Chondrocyte (in vitro differentiated cells): ENCODE data around the gene NINJ1. TPM values are rescaled to one million over a fixed set of nuclear protein-coding genes. Genes with fewer than 3 reads are reported as not detected.

ENCODE experiments used
- DNase-seq: peaks from one replicate; pipeline ENCODE4 v3.0.0; 2021; ENCODE audit warnings: mixed read lengths, low spot score
- H3K27ac Mint-ChIP-seq: one replicate; pipeline ENCODE4 v1.8.0; 2021; ENCODE audit warnings: mild to moderate bottlenecking, moderate library complexity, mixed read lengths; ENCODE audit not compliant: unreplicated experiment
- H3K27me3 Mint-ChIP-seq: 2 replicates; pipeline ENCODE4 v1.8.0; 2021; ENCODE audit warnings: low read depth, mixed read lengths
- H3K36me3 Mint-ChIP-seq: 2 replicates; pipeline ENCODE4 v1.8.0; 2021; ENCODE audit warnings: low read depth, mixed read lengths
- H3K4me1 Mint-ChIP-seq: 2 replicates; pipeline ENCODE4 v1.8.0; 2021; ENCODE audit warnings: low read depth, mild to moderate bottlenecking, mixed read lengths
- H3K4me3 Mint-ChIP-seq: one replicate; pipeline ENCODE4 v1.8.0; 2021; ENCODE audit warnings: mild to moderate bottlenecking, moderate library complexity, mixed read lengths; ENCODE audit not compliant: unreplicated experiment
- H3K9me3 Mint-ChIP-seq: 2 replicates; pipeline ENCODE4 v1.8.0; 2021; ENCODE audit warnings: low read depth, mixed read lengths
- total RNA-seq: library from RNA; stranded (reverse); gene quantifications from 3 replicates; pipeline ENCODE4 v1.2.1, GENCODE V29; 2021
- TF ChIP-seq, protein P1 (sequence below): fragments of 200-600 bp; sonication (generic); IDR thresholded peaks from 2 replicates; pipeline ENCODE4 v1.5.0; 2021; ENCODE audit warnings: antibody characterized with exemption, mild to moderate bottlenecking, moderate library complexity

Gene NINJ1
- total RNA-seq, 1 donor from 2014 or later, result 33.6 TPM

DNA sequence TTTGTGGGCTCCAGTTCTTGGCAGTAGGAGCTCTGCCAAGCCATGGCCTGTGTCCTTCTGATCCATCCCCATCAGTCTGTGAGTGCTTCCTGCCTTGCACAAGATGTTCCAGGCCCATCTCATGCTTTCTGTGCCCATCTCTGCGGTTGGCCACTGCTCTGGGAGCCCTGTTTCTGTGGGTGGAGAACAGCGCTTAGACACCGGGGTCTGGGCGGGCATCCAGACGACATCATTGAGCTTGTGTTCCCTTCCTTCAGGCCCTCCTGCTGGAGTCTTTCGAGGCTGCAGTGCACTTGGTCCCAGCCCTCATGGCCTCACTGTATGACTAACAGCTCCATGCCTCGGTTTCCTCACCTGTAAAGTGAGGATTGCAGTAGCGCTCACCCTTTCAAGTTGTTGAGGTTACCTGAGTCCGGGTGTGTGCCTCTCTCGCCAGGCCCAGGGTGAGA, 52.9 kb downstream of the NINJ1 start:
- Mint-ChIP-seq H3K9me3 (peaks cover 4% of the 10 kb centered on the region), H3K4me1 (no peaks in the 10 kb centered on the region), H3K36me3 (no peaks in the 10 kb centered on the region), H3K27me3 (no peaks in the 10 kb centered on the region), H3K27ac (no peak overlapping the region), H3K4me3 (no peak overlapping the region)
- peak; percentile 55 for DNase-seq
- TF ChIP-seq, protein P1, sequence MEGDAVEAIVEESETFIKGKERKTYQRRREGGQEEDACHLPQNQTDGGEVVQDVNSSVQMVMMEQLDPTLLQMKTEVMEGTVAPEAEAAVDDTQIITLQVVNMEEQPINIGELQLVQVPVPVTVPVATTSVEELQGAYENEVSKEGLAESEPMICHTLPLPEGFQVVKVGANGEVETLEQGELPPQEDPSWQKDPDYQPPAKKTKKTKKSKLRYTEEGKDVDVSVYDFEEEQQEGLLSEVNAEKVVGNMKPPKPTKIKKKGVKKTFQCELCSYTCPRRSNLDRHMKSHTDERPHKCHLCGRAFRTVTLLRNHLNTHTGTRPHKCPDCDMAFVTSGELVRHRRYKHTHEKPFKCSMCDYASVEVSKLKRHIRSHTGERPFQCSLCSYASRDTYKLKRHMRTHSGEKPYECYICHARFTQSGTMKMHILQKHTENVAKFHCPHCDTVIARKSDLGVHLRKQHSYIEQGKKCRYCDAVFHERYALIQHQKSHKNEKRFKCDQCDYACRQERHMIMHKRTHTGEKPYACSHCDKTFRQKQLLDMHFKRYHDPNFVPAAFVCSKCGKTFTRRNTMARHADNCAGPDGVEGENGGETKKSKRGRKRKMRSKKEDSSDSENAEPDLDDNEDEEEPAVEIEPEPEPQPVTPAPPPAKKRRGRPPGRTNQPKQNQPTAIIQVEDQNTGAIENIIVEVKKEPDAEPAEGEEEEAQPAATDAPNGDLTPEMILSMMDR, result no peak

DNA sequence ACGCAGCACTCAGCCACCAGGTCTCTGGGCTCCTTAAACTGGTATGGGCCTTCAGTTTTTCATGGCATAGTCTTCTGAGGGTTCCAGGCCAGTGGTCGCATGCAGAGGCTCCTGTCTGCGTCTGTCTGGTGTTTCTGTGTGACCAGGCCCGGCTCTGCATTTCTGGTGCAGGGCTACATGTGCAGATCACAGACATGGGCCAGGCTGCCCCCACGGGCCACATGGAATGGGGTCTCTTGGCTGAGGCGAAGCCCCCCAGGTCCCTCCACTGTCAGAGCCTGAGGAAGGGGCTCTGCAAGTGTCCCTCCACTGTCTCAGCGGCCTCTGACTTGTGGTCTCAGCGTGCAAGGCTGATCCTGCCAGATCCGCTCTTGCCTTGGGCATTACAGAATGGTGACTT, 53.6 kb downstream of the NINJ1 start:
- Mint-ChIP-seq H3K4me1 (no peaks in the 10 kb centered on the region), H3K27me3 (no peaks in the 10 kb centered on the region), H3K9me3 (no peaks in the 10 kb centered on the region), H3K27ac (no peak overlapping the region), H3K36me3 (no peaks in the 10 kb centered on the region), H3K4me3 (no peak overlapping the region)
- DNase-seq, result peak; percentile 53
- TF ChIP-seq, protein P1, result no peak

DNA sequence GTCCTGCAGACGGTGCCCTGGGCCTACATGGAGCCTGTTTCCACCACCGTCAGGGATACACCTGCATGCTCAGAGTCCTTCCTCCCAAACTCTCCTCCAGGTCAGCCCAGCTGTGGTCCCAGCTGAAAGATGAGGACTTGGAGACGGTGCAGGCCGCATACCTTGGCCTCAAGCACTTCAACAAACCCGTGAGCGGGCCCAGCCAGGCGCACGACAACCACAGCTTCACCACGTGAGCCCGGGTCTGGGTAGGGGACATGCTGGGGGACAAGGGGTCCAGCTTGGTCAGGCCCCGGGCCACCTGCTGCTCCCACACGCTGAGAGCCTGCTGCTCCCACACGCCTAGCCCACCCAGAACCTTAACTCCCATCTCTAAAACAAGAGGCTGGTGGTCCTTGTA, 54.7 kb downstream of the NINJ1 start:
- H3K36me3 Mint-ChIP-seq, result no peaks in the 10 kb centered on the region
- no peak overlapping the region for H3K27ac Mint-ChIP-seq
- no peaks in the 10 kb centered on the region for H3K9me3 Mint-ChIP-seq
- H3K4me3 Mint-ChIP-seq, result no peak overlapping the region
- DNase-seq, result peak; percentile 86
- TF ChIP-seq, protein P1, result no peak
- H3K27me3 Mint-ChIP-seq, result no peaks in the 10 kb centered on the region
- no peaks in the 10 kb centered on the region for H3K4me1 Mint-ChIP-seq

DNA sequence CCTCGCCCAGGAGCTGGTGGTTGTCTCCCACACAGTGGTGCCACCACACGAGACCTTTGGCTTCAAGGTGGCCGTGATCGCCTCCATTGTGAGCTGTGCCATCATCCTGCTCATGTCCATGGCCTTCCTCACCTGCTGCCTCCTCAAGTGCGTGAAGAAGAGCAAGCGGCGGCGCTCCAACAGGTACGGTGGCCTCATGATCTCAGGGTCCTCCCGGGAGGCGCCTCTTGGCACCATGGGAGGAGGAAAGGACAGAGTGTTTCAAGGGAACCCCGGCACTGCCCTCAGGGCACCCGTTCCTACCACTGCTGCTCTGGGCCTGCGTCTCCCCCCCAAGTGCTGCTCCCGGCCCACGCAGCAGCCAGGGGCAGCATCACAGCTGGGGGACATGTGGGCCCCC, 56.2 kb downstream of the NINJ1 start:
- H3K27me3 Mint-ChIP-seq, result no peaks in the 10 kb centered on the region
- no peak overlapping the region for H3K27ac Mint-ChIP-seq
- DNase-seq, result peak; percentile 59
- H3K4me1 Mint-ChIP-seq, result no peaks in the 10 kb centered on the region
- H3K9me3 Mint-ChIP-seq, result no peaks in the 10 kb centered on the region
- TF ChIP-seq, protein P1, result no peak
- no peak overlapping the region for H3K4me3 Mint-ChIP-seq
- H3K36me3 Mint-ChIP-seq, result no peaks in the 10 kb centered on the region

DNA sequence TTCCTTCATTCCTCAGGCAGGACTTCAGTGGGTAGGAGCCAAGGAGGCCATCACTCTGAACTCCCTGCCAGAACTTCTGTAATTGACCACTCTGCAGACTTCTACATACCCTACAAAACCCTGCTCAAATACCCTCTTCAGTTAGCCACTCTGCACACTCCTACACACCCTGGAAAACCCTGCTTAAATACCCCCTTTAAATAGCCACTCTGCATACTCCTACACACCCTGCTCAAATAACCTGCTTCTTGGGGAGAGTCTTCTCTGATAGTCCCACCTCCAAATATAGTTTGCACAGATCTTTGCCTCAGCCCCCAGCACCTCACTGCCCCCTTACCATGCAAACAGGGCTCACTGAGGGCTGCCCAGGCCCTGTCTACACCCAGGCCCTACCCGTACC, 56.7 kb downstream of the NINJ1 start:
- Mint-ChIP-seq H3K27me3 (no peaks in the 10 kb centered on the region), H3K4me1 (peaks cover 3% of the 10 kb centered on the region), H3K27ac (no peak overlapping the region), H3K36me3 (no peaks in the 10 kb centered on the region), H3K4me3 (no peak overlapping the region), H3K9me3 (no peaks in the 10 kb centered on the region)
- TF ChIP-seq, protein P1, result no peak
- DNase-seq, result no peak
